ENCODE data around the gene RNF43.
"Not testable (repeated sequence)": the region's sequence is repeated elsewhere in the genome, so short reads cannot be mapped to it uniquely, and the experiment has no call there.

RNF43 gene

GRCh38 chr17:58397421-58397820, 19.9 kb downstream of the RNF43 start:
- not testable (repeated sequence) for H4K12ac ChIP-seq (ENCODE audit: low read depth, low read length); H2AK5ac ChIP-seq (ENCODE audit: low read length); H3K9ac ChIP-seq (ENCODE audit: low read length); H3K14ac ChIP-seq (ENCODE audit: low read length); DNase-seq; H2AFZ ChIP-seq (ENCODE audit: insufficient read depth, low read length, poor library complexity); H3K23ac ChIP-seq (ENCODE audit: low read length); H2BK12ac ChIP-seq (ENCODE audit: low read length); H2BK120ac ChIP-seq (ENCODE audit: insufficient read depth, low read length, poor library complexity); H3K4me3 ChIP-seq (ENCODE audit: low read depth, low read length); H3K79me1 ChIP-seq (ENCODE audit: low read length); H3K18ac ChIP-seq (ENCODE audit: low read length); H3K4me2 ChIP-seq (ENCODE audit: low read length); H3K9me3 ChIP-seq (ENCODE audit: insufficient read depth, low read depth, low read length); H3K79me2 ChIP-seq (ENCODE audit: control insufficient read depth, insufficient read depth, low read length, poor library complexity); H3K36me3 ChIP-seq (ENCODE audit: control insufficient read depth in 1 of 2, insufficient read depth in 2 of 2, low read length in 2 of 2); H4K91ac ChIP-seq (ENCODE audit: low read depth, low read length); H2BK5ac ChIP-seq (ENCODE audit: low read depth, low read length, poor library complexity); H3K4me1 ChIP-seq (ENCODE audit: control insufficient read depth in 1 of 2, insufficient read depth in 2 of 2, low read length in 2 of 2); H3K4ac ChIP-seq (ENCODE audit: low read depth, low read length); H3K27ac ChIP-seq (ENCODE audit: low read depth, low read length); H4K8ac ChIP-seq (ENCODE audit: low read depth, low read length); H3K27me3 ChIP-seq (ENCODE audit: insufficient read depth, low read length)
- whole genome bisulfite sequencing (ENCODE audit: extremely low coverage, insufficient coverage, insufficient read length): no CpG with 5 or more reads among the region's 5 CpGs

DNA sequence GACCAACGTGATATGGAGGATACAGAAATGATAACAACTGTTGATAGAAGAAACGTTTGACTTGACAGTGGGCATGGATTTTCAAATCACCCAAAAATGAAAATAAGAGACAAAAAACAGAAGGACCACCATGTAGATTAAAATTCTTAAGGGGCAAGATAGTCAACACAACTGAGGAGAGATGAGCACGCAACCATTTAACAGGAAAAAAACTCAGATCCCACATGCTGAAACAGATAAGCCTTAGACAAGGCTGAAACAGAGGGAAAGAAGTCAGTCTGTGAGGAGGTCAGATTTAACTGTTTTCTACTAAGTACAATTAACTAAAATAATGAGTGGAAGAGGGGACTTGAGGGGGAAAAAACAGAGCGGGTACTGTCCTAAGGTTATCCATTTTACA, 21.2 kb downstream of the RNF43 start:
- H3K27me3 ChIP-seq (ENCODE audit: insufficient read depth, low read length): no peaks in the 10 kb centered on the region

DNA sequence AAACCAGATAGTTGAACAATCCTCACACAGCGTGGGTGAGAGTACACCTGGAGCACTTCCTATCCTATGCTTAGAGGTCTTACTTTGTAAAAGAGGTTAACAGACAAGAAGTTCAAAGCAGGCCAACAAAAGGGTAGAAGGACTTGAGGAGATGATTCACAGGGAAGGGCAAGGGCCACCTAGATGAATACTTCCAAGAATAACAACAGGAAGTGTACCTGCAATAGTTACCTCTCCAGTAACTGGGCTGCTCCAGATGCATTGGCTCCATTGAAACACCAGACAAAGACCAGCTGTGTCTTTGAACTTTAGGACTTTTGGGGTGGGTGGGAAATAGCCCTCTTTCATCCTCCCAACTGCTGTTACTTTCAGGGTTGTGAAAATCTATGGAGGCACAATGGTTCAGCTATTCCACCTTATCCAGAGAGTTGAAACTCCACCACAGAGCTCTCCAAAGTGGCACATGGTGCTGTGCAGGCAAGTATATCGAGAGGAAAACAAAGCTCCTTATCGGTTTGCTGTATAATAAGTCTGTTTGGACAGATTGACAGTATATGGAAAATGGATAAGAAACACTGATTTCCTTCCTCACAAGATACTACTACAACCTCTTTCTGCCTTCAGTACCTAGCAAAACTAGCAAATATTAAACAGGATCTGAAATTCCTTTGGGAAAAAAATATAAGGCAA, 22.7 kb downstream of the RNF43 start:
- Histone ChIP-seq H3K18ac (ENCODE audit: low read length) (peak overlapping the region; percentile 37), H2AK5ac (ENCODE audit: low read length) (no peak overlapping the region), H3K9ac (ENCODE audit: low read length) (no peak overlapping the region), H3K14ac (ENCODE audit: low read length) (no peak overlapping the region), H2BK5ac (ENCODE audit: low read depth, low read length, poor library complexity) (no peak overlapping the region), H3K79me1 (ENCODE audit: low read length) (no peaks in the 10 kb centered on the region), H3K9me3 (ENCODE audit: insufficient read depth, low read depth, low read length) (no peaks in the 10 kb centered on the region), H3K23ac (ENCODE audit: low read length) (no peak overlapping the region), H4K91ac (ENCODE audit: low read depth, low read length) (no peak overlapping the region), H3K4me3 (ENCODE audit: low read depth, low read length) (no peak overlapping the region), H3K4ac (ENCODE audit: low read depth, low read length) (no peak overlapping the region), H3K4me1 (ENCODE audit: control insufficient read depth in 1 of 2, insufficient read depth in 2 of 2, low read length in 2 of 2) (peaks cover 6 to 7% of the 10 kb centered on the region in 2 experiments), H3K27me3 (ENCODE audit: insufficient read depth, low read length) (no peaks in the 10 kb centered on the region), H3K36me3 (ENCODE audit: control insufficient read depth in 1 of 2, insufficient read depth in 2 of 2, low read length in 2 of 2) (no peaks in the 10 kb centered on the region), H3K79me2 (ENCODE audit: control insufficient read depth, insufficient read depth, low read length, poor library complexity) (no peaks in the 10 kb centered on the region), H4K12ac (ENCODE audit: low read depth, low read length) (no peak overlapping the region), H3K27ac (ENCODE audit: low read depth, low read length) (no peak overlapping the region), H2AFZ (ENCODE audit: insufficient read depth, low read length, poor library complexity) (no peak overlapping the region), H4K8ac (ENCODE audit: low read depth, low read length) (no peak overlapping the region), H2BK12ac (ENCODE audit: low read length) (no peak overlapping the region), H3K4me2 (ENCODE audit: low read length) (no peak overlapping the region), H2BK120ac (ENCODE audit: insufficient read depth, low read length, poor library complexity) (no peak overlapping the region)
- no peak for DNase-seq
- WGBS (ENCODE audit: extremely low coverage, insufficient coverage, insufficient read length): no CpG with 5 or more reads among the region's 3 CpGs

More for the DNA sequence above, 21.2 kb downstream of the RNF43 start:
- H3K9ac ChIP-seq (ENCODE audit: low read length): no peak overlapping the region
- H3K36me3 ChIP-seq (ENCODE audit: control insufficient read depth in 1 of 2, insufficient read depth in 2 of 2, low read length in 2 of 2): no peaks in the 10 kb centered on the region
- peaks cover 6 to 7% of the 10 kb centered on the region in 2 experiments for H3K4me1 ChIP-seq (ENCODE audit: control insufficient read depth in 1 of 2, insufficient read depth in 2 of 2, low read length in 2 of 2)
- H2BK120ac ChIP-seq (ENCODE audit: insufficient read depth, low read length, poor library complexity): no peak overlapping the region
- H3K79me1 ChIP-seq (ENCODE audit: low read length): no peaks in the 10 kb centered on the region
- DNase-seq: no peak
- H3K14ac ChIP-seq (ENCODE audit: low read length): no peak overlapping the region
- H2BK5ac ChIP-seq (ENCODE audit: low read depth, low read length, poor library complexity): no peak overlapping the region
- H3K18ac ChIP-seq (ENCODE audit: low read length): no peak overlapping the region
- H4K8ac ChIP-seq (ENCODE audit: low read depth, low read length): no peak overlapping the region
- WGBS (ENCODE audit: extremely low coverage, insufficient coverage, insufficient read length): no CpG with 5 or more reads among the region's 4 CpGs
- H3K79me2 ChIP-seq (ENCODE audit: control insufficient read depth, insufficient read depth, low read length, poor library complexity): no peaks in the 10 kb centered on the region
- H4K91ac ChIP-seq (ENCODE audit: low read depth, low read length): no peak overlapping the region
- H3K4ac ChIP-seq (ENCODE audit: low read depth, low read length): no peak overlapping the region
- no peak overlapping the region for H3K23ac ChIP-seq (ENCODE audit: low read length)
- no peak overlapping the region for H2BK12ac ChIP-seq (ENCODE audit: low read length)
- no peak overlapping the region for H3K4me2 ChIP-seq (ENCODE audit: low read length)
- no peak overlapping the region for H3K4me3 ChIP-seq (ENCODE audit: low read depth, low read length)
- no peak overlapping the region for H2AFZ ChIP-seq (ENCODE audit: insufficient read depth, low read length, poor library complexity)
- H4K12ac ChIP-seq (ENCODE audit: low read depth, low read length): no peak overlapping the region
- H3K9me3 ChIP-seq (ENCODE audit: insufficient read depth, low read depth, low read length): no peaks in the 10 kb centered on the region
- no peak overlapping the region for H2AK5ac ChIP-seq (ENCODE audit: low read length)
- no peak overlapping the region for H3K27ac ChIP-seq (ENCODE audit: low read depth, low read length)

GRCh38 chr17:58391302-58391984, 25.9 kb downstream of the RNF43 start:
- no CpG with 5 or more reads among the region's 10 CpGs for WGBS (ENCODE audit: extremely low coverage, insufficient coverage, insufficient read length)
- Histone ChIP-seq H2AFZ (ENCODE audit: insufficient read depth, low read length, poor library complexity) (no peak overlapping the region), H3K79me2 (ENCODE audit: control insufficient read depth, insufficient read depth, low read length, poor library complexity) (no peaks in the 10 kb centered on the region), H3K4ac (ENCODE audit: low read depth, low read length) (no peak overlapping the region), H3K18ac (ENCODE audit: low read length) (no peak overlapping the region), H3K9ac (ENCODE audit: low read length) (no peak overlapping the region), H3K27me3 (ENCODE audit: insufficient read depth, low read length) (no peaks in the 10 kb centered on the region), H3K79me1 (ENCODE audit: low read length) (no peaks in the 10 kb centered on the region), H3K23ac (ENCODE audit: low read length) (no peak overlapping the region), H2BK5ac (ENCODE audit: low read depth, low read length, poor library complexity) (no peak overlapping the region), H3K4me1 (ENCODE audit: control insufficient read depth in 1 of 2, insufficient read depth in 2 of 2, low read length in 2 of 2) (peaks cover 6 to 15% of the 10 kb centered on the region in 2 experiments), H3K14ac (ENCODE audit: low read length) (no peak overlapping the region), H3K9me3 (ENCODE audit: insufficient read depth, low read depth, low read length) (no peaks in the 10 kb centered on the region), H2BK120ac (ENCODE audit: insufficient read depth, low read length, poor library complexity) (no peak overlapping the region), H3K36me3 (ENCODE audit: control insufficient read depth in 1 of 2, insufficient read depth in 2 of 2, low read length in 2 of 2) (no peaks in the 10 kb centered on the region), H4K91ac (ENCODE audit: low read depth, low read length) (no peak overlapping the region), H2AK5ac (ENCODE audit: low read length) (no peak overlapping the region), H2BK12ac (ENCODE audit: low read length) (no peak overlapping the region), H4K12ac (ENCODE audit: low read depth, low read length) (no peak overlapping the region), H4K8ac (ENCODE audit: low read depth, low read length) (no peak overlapping the region), H3K27ac (ENCODE audit: low read depth, low read length) (no peak overlapping the region), H3K4me3 (ENCODE audit: low read depth, low read length) (no peak overlapping the region), H3K4me2 (ENCODE audit: low read length) (no peak overlapping the region)
- DNase-seq: no peak

All from trophoblast cell (in vitro differentiated cells and primary cell).